Activated CD4-positive, alpha-beta T cell treated with anti-CD3 and anti-CD28 coated beads for 24 hours (primary cell): ENCODE data around the gene ARHGAP20.

ENCODE experiments used
- DNase-seq, 2 donors: peaks; one replicate each; pipeline ENCODE4 v3.0.0-alpha.2; 2020; ENCODE audit warnings: low read depth in 2 of 2

The ARHGAP20 gene

GRCh38 chr11:110711776-110712658 lies at the start of gene ARHGAP20:
ARHGAP20 (minus strand) TSS chr11:110712437; CDS start chr11:110712231, 206 bp downstream.
- DNase-seq = peak in 1 of 2 donors; percentile 33

GRCh38 chr11:110761991-110762390 lies 49.8 kb upstream of the ARHGAP20 start:
- DNase-seq = no peak

DNA sequence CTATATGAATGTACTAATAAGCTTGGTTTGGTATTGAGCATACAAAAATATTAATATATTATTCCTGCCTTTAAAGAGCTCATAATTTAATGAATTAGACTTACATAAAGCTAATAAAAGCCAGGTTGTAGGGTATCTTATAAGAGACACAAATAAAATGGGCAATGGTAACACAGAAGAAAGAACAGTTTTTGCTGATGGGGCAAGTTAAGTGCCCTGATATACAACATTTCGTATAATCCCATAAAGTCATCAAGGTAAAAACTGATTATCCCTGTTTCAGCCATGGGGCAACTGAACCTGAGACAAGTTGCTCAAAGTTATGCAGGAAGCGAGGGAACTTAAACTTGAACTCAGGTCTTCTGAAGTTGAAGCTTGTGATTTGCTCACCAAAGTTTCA lies 48.9 kb upstream of the ARHGAP20 start:
- DNase-seq = no peak

GRCh38 chr11:110759972-110760381 lies 47.7 kb upstream of the ARHGAP20 start:
- no peak for DNase-seq

DNA sequence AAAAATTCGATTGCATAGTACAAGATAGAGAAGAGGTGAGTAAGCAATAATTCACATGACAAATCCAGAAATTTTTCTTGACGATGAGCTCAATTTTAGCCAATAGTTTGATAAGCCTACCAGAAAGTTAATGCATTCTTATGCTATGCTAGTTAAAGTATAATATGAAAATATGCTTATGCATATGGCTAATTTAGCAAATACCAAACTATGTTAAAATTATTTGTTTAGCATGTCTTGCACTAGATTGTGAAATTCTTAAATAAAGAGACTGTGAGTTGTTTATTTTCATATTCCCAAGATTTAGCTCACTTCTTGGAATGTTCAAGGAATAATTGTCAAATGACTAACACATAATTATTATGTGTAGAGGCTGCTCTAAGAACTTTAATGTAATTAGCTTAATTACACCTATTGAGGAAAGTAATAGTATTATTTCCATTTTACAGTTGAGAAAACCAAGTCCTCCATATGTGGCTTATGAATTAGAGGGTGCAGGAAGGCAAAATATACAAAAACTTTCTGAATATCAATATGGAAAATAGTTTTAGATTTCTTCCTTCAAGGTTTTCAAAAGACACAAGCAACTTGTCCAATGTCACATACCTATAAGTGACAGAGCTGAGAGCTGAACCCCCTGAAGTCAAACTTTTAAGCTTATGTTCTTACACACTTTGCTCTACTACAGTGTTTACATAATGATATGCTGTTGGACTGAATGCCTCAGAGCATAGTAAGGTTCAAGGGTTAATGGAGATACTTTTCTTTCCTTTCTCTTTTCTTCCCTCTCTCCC lies 45.9 kb upstream of the ARHGAP20 start:
- DNase-seq = no peak

DNA sequence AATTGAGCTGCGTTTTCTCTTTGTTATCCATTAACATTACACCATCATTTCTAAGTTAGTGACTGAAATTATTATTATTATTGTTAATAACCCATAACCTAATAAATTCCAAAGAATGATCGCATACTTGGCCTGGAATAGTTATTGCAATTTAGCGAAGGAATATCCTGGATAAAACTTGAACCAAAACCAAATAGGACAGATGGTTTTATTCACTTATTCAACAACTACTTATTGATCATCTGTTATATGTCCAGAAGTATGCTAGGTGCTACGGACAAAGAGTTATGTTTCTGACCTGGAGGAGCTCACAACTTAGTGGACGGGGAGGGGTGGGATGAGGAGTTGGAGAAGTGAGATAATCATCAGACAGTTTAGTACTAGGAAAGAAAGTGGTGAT lies 44.8 kb upstream of the ARHGAP20 start:
- no peak for DNase-seq

DNA sequence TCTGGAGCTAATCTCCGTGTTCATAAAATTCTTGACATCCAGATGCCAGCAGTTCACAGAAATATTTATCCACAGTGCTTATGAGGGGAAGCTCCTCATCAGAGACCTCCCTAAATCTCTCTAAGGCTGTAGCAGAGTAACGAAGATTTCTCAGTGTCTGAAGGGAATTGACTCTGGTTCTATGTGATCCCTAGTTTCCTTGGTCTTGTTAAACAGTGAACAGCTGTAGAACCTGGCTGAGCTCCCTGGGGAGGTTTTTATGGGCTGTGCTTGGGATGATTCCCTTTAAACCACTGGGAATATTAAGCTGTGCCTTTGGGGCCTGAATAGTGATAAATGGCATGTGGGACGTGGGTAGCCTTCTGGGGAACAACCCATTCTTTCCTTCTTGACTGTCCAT lies 43.7 kb upstream of the ARHGAP20 start:
- DNase-seq = no peak

- DNase-seq = no peak
These were observed 40.7 kb upstream of the ARHGAP20 start for GRCh38 chr11:110752890-110753289.

DNA sequence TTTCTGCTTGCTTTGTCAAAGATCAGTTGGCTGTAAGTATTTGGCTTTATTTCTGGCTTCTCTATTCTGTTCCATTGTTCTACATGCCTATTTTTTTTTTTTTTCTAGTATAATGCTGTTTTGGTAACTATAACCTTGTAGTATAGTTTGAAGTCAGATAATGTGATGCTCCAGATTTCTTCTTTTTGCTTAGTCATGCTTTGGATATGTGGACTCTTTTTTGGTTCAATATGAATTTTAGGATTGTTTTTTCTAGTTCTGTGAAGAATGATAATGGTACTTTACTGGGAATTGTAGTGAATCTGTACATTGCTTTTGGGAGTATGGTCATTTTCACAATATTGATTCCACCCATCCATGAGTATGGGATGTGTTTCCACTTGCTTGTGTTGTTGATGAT lies 37.9 kb upstream of the ARHGAP20 start:
- no peak for DNase-seq

DNA sequence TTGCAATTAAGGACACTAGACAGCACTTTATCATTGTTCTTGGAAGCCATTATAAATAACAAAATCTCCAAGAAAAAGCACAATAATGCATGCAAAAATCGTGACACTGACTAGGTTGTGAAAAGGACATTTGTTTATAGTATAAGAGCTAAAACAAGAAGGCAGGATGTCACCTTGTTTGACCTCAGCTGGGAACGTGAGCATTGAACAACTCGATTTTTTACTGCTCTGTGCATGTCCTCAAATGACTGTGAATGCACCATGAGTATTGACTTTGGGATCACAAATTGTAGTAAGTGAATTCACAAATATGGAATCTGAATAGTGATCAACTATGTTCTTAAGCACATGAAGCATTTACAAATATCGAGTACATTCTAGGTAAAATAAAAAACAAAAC lies 35.3 kb upstream of the ARHGAP20 start:
- no peak for DNase-seq

DNA sequence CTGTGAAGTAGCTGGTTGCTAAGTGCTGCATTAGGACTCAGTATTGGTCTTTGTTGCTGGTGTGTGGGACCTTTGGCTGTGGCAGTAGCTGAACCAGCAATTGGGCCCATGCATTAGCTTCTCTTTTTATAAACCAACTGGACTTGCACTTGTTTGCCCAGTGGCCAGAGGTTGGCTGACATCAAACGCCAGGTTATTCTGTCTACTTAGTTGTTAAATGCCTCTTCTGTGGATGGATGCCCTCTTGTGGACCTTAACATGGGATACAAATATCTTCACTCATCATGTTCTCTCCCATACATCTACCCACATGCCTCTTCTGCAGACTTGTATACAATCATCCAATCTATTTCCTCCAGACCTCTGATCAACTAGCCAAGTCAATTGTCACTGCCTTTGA lies 26.4 kb upstream of the ARHGAP20 start:
- no peak for DNase-seq

GRCh38 chr11:110737593-110737992 lies 25.4 kb upstream of the ARHGAP20 start:
- DNase-seq = no peak

DNA sequence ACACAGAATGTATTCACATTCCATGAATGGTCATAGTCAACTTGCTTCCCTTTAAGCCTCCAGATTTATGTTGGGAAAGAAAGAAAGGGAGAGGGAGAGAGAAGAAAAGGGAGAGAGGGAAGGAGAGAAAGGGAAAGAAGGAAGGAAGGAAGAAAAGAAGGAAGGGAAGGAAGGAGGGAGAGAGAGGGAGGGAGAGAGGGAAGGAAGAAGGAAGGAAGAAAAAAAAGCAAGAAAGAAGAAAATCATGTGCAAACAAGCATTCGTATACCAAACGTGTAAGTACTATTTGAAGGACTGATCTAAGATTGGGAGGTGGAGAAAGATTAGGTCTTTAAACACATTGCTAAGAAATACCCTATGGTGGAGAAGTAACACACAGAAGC lies 23.9 kb upstream of the ARHGAP20 start:
- DNase-seq = no peak

DNA sequence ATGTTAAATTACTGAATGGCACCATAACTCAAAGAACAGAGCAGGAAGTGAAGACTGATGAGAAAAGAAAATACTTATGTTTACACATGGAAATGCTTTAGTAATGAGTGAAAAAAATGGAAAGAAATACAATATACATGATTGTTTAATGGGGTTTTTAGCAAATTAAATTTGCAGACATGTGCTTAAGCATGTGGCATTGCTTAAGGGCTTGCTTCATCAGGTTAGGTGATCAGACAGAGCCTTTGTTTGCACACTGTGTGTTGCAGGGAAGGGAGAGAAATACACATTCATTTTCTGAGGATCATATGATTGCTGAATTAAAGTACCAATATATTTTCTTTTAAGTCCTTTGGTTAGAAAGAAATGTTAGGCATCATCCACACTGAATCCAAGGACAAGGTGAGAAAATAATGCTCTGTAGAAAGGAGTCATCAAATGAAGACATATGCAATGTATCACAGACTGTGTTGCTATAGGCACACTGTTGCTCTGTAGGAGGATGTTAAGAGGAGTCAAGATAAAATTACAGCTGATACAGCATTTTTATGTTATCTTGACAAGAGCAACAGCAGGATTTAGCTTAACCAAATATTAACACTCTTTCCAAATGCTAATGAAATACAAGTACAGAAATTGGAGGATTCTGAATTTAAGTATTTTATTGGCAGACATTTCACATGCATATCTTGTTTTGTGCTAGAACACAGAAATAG lies 23.4 kb upstream of the ARHGAP20 start:
- no peak for DNase-seq

GRCh38 chr11:110734790-110735189 lies 22.6 kb upstream of the ARHGAP20 start:
- DNase-seq = no peak

DNA sequence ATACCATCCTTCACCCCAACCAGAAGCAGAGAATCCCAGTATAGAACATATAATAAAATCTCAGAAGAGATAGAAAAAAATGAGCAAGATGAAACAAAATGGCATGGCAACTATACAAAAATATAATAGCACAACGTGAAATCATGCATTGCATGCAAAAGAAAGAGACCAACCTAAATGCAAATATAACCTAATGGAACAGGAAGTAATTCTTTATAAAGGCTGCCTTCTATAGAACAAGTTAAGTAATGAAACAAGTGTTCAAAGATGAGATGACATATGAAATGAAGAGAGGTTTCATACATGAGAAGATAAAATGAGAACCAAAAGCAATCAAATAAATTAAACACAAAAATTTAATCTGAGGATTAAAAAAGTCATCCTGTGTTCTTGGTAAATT lies 18.5 kb upstream of the ARHGAP20 start:
- DNase-seq = no peak

- DNase-seq = no peak
These were observed 16.6 kb upstream of the ARHGAP20 start for GRCh38 chr11:110728883-110729282.

DNA sequence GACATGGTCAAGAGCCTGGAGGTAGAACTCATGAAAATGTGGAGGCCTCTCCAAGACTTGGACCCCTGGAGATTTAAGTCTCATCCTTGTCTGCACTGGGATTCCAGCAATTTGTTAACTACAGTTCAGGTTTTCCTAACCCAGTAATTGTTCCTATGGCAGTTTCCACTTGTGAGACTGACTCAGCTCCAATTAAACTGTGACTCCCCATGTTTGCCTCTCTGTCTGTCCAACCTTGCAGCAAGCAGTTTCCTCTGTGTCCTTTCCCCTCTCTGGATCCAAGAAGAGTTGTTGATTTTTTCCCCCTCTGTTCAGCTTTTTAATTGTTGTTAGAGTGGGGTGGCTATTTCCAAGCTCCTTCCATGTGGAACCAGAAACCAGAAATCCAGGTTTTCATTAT lies 16.2 kb upstream of the ARHGAP20 start:
- DNase-seq = no peak

- DNase-seq = no peak
These were observed 12.1 kb upstream of the ARHGAP20 start for GRCh38 chr11:110724358-110724757.

DNA sequence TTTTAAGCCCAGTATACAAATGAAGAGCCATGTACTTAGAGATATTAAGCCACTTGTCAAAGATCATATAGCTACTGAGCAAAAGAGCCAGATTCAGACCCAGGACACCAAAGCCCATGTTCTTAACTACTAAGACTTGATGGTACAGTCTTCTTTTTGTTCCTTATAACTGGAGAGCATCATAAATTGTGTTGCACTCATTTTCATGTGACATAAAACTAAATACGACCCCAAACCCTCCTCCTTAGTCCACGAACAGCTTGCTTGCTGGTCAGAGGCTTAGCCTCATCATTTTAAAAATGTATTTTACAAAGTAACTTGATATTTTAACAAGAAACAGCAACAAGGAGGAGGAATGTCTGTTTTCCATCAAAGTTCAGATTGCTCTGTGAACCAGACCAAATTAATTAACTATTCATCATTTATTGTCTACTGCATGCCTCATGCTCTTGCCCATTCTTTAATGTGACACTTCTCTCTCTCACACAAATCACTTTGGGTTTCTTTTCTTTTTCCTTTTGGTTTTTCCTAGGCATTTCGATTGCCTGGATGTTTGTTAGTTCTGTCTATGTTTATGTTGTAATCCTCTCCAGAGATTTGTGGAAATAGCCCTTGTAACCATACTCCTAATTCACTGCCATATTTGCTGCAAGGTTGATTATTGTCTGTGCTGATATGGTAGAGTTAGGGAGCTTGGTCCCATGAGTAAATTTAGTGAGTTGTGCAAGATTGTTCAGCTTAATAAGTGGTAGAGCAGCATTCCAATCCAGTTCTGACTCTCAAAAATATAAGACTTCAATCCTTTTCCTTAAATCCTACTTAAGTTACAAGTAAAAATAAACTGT lies 8.4 kb upstream of the ARHGAP20 start:
- DNase-seq = no peak

GRCh38 chr11:110716361-110716760 lies 4.1 kb upstream of the ARHGAP20 start:
- no peak for DNase-seq
